Sigmoid colon (tissue), 7 donors: ENCODE data around the gene EEFSEC. TPM values are rescaled to one million over a fixed set of nuclear protein-coding genes. Genes with fewer than 3 reads are reported as not detected.

Experiments used
- DNase-seq: peaks from one replicate; pipeline ENCODE4 v3.0.0-alpha.2; 2019
- H3K27ac ChIP-seq, 4 donors: fragments of 200-600 bp; sonication (generic); one replicate each; pipeline ENCODE4 v1.5.1; 2016 to 2019; ENCODE audit warnings: mild to moderate bottlenecking in 1 of 4
- H3K27me3 ChIP-seq, 3 donors: fragments of 200-600 bp; sonication (generic); one replicate each; pipeline ENCODE4 v1.5.1; 2019; ENCODE audit warnings: mild to moderate bottlenecking in 1 of 3
- H3K36me3 ChIP-seq, 4 donors: fragments of 200-600 bp; sonication (generic); one replicate each; pipeline ENCODE4 v1.5.1; 2016 to 2019
- H3K4me1 ChIP-seq, 4 donors: fragments of 200-600 bp; sonication (generic); one replicate each; pipeline ENCODE4 v1.5.1; 2017 to 2019
- H3K4me3 ChIP-seq, 4 donors: fragments of 200-600 bp; sonication (generic); one replicate each; pipeline ENCODE4 v1.5.1; 2017 to 2019; ENCODE audit warnings: mild to moderate bottlenecking in 2 of 4, moderate library complexity in 1 of 4
- H3K9me3 ChIP-seq, 4 donors: fragments of 200-600 bp in 3 of 4; sonication (generic) in 3 of 4; one replicate each; pipeline versions ENCODE4 v1.5.1 to v1.6.1; 2013 to 2019
- EP300 ChIP-seq, 4 donors: sonication (generic); formaldehyde crosslinking; IDR thresholded peaks; one replicate each; pipeline ENCODE4 v1.6.1; 2017; ENCODE audit warnings: antibody characterized with exemption in 4 of 4
- POLR2A ChIP-seq, 2 donors: fragments of 450-650 bp; IDR thresholded peaks; one replicate each; pipeline ENCODE4 v1.6.1; 2016; ENCODE audit warnings: antibody characterized with exemption in 2 of 2, mild to moderate bottlenecking in 2 of 2, moderate library complexity in 2 of 2
- POLR2AphosphoS5 ChIP-seq, 4 donors: sonication (generic); formaldehyde crosslinking; IDR thresholded peaks; one replicate each; pipeline ENCODE4 v1.6.1; 2017; ENCODE audit warnings: antibody characterized with exemption in 4 of 4
- WGBS, 2 donors: extraction: QIAGEN DNeasy Blood & Tissue Kit; methylation state at CpG; one replicate each; pipeline ENCODE4 v1.1.7; 2013; 5-methylcytosine and 5-hydroxymethylcytosine counted together
- intact Hi-C: fragments of 100-400 bp; cut with DNase I; formaldehyde crosslinking; loops from one replicate; pipeline ENCODE4 v1.15.1; 2023
- polyA plus RNA-seq, 3 donors: library from polyadenylated mRNA; stranded (reverse); fragments of 200-250 nt; gene quantifications; one replicate each; pipeline ENCODE4 v1.2.3, GENCODE V29; 2013
- total RNA-seq, 4 donors: library from RNA; depleted of rRNA; stranded (reverse); fragments of >200 nt; gene quantifications; one replicate each; pipeline ENCODE4 v1.1.0, GENCODE V29; 2016
- TF ChIP-seq, protein P1 (sequence below), 4 experiments: fragments of 450-650 bp in 3 of 4; fragments of 200-600 bp in 1 of 4; IDR thresholded peaks; one replicate each; pipeline ENCODE4 v1.5.1; 2016 to 2019; ENCODE audit warnings: antibody characterized with exemption in 4 of 4, mild to moderate bottlenecking in 3 of 4, moderate library complexity in 2 of 4
- donor health status: healthy with polysubstance abuse.
- donor health status: Bipolar disorder and iron deficiency.
- donor health status: healthy.

EEFSEC gene
- total and polyA plus RNA-seq, 7 donors, result 5.3 to 16.1 (median 12.2) TPM

DNA sequence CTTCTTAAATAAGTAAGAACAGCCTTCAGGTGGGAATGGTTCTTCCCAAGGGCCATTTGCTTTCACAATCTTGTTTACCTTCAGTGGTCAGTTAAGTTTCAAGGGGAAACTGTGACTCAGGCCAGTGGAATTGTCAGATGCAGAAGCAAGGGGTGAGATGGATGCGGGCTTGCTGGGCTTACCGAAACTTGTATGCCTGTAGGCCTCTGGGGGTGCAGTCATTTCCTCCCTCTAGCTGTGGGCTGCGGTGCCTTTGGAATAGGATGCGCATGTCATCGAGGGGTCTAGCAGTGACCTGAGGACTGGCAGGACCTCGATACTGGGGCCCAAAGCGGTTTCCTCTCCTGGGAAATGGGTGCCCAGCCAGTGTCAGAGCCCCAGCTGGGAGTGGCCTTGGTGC is 121.6 kb downstream of the EEFSEC start:
- Histone ChIP-seq H3K27ac (no peak overlapping the region), H3K27me3 (no peaks in the 10 kb centered on the region), H3K4me3 (no peak overlapping the region), H3K4me1 (peaks cover 0 to 20% (median 14%) of the 10 kb centered on the region in 4 donors), H3K9me3 (no peaks in the 10 kb centered on the region), H3K36me3 (peaks cover 0 to 7% (median 0%) of the 10 kb centered on the region in 4 donors)
- no peak for DNase-seq
- intact Hi-C loops, result no loop called here
- 95 to 97% methylated on average over 7 of the region's 7 CpGs for WGBS, 2 donors
- TF ChIP-seq POLR2A (IDR thresholded peaks at IDR 0.05), result no peak
- TF ChIP-seq EP300 (IDR thresholded peaks at IDR 0.05), result no peak
- TF ChIP-seq, protein P1, sequence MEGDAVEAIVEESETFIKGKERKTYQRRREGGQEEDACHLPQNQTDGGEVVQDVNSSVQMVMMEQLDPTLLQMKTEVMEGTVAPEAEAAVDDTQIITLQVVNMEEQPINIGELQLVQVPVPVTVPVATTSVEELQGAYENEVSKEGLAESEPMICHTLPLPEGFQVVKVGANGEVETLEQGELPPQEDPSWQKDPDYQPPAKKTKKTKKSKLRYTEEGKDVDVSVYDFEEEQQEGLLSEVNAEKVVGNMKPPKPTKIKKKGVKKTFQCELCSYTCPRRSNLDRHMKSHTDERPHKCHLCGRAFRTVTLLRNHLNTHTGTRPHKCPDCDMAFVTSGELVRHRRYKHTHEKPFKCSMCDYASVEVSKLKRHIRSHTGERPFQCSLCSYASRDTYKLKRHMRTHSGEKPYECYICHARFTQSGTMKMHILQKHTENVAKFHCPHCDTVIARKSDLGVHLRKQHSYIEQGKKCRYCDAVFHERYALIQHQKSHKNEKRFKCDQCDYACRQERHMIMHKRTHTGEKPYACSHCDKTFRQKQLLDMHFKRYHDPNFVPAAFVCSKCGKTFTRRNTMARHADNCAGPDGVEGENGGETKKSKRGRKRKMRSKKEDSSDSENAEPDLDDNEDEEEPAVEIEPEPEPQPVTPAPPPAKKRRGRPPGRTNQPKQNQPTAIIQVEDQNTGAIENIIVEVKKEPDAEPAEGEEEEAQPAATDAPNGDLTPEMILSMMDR (IDR thresholded peaks at IDR 0.05), result no peak
- no peak for TF ChIP-seq POLR2AphosphoS5 (IDR thresholded peaks at IDR 0.05)

DNA sequence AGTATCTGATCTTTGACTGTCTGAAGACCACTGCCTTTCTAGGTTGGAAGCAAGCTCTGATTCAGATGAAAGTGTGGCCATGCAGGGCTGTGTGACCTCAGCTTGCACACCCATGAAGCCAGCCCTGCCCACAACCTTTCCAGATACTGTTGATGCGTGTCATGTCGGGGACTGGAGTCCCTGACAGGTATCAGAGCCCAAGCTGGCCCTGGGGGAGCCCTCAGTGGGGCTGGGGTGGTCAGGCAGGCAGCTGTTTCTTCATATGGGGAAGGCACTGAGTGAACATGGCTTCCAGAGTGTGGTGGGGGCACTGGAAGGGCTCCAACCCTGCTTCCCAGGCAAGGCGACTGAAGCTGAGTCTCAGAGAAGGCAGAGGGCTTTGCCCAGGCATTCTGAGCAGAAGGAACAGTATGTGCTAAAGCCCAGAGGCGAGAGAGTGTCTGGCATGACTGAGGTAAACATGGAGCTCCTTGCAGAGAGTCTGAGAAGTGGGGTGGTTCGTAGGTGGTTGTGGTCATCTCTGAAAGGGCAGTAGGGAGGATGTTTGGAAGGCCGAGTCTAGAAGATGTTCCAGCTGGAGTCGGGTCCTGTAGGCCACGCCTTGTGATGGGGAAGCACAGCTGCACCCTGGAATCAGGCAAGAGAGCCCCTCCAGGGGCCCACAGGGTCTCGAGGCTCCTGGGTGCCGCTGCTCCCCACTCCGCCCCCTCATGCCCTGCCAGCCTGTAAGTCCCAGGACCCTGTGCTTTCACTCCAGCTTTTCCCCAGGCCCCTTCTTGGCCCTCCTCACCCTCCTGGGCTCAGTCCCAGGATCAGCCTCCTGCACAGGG is 122.2 kb downstream of the EEFSEC start:
- H3K4me1 ChIP-seq, result peaks cover 0 to 27% (median 16%) of the 10 kb centered on the region in 4 donors
- no peak for DNase-seq
- peaks cover 0 to 7% (median 0%) of the 10 kb centered on the region in 4 donors for H3K36me3 ChIP-seq
- no peaks in the 10 kb centered on the region for H3K27me3 ChIP-seq
- H3K9me3 ChIP-seq, result no peaks in the 10 kb centered on the region
- H3K4me3 ChIP-seq, result no peak overlapping the region
- intact Hi-C loops, result no loop called here
- no peak overlapping the region for H3K27ac ChIP-seq
- 88 to 89% methylated on average over 11 of the region's 11 CpGs for WGBS, 2 donors
- TF ChIP-seq POLR2A (IDR thresholded peaks at IDR 0.05), result no peak
- no peak for TF ChIP-seq EP300 (IDR thresholded peaks at IDR 0.05)
- no peak for TF ChIP-seq POLR2AphosphoS5 (IDR thresholded peaks at IDR 0.05)
- TF ChIP-seq, protein P1 (IDR thresholded peaks at IDR 0.05), result no peak

GRCh38 chr3:128276146-128276435 is 122.8 kb downstream of the EEFSEC start:
- Histone ChIP-seq H3K4me3 (no peak overlapping the region), H3K27ac (no peak overlapping the region), H3K9me3 (no peaks in the 10 kb centered on the region), H3K27me3 (no peaks in the 10 kb centered on the region), H3K4me1 (peaks cover 0 to 33% (median 19%) of the 10 kb centered on the region in 4 donors), H3K36me3 (peaks cover 0 to 7% (median 0%) of the 10 kb centered on the region in 4 donors)
- DNase-seq, result no peak
- WGBS, 2 donors, result 85 to 88% methylated on average over 3 of the region's 3 CpGs
- intact Hi-C loops, result no loop called here
- TF ChIP-seq, protein P1 (IDR thresholded peaks at IDR 0.05), result no peak
- TF ChIP-seq POLR2AphosphoS5 (IDR thresholded peaks at IDR 0.05) (no peak), POLR2A (IDR thresholded peaks at IDR 0.05) (no peak), EP300 (IDR thresholded peaks at IDR 0.05) (no peak)

GRCh38 chr3:128276577-128277183 is 123.4 kb downstream of the EEFSEC start:
- WGBS, 2 donors, result 87 to 90% methylated on average over 5 of the region's 5 CpGs
- Histone ChIP-seq H3K36me3 (peaks cover 0 to 7% (median 0%) of the 10 kb centered on the region in 4 donors), H3K4me1 (peaks cover 0 to 39% (median 25%) of the 10 kb centered on the region in 4 donors), H3K4me3 (no peak overlapping the region), H3K27ac (no peak overlapping the region), H3K9me3 (no peaks in the 10 kb centered on the region), H3K27me3 (no peaks in the 10 kb centered on the region)
- peak; percentile 32 for DNase-seq
- intact Hi-C loops, result no loop called here
- TF ChIP-seq, protein P1 (IDR thresholded peaks at IDR 0.05), result no peak
- TF ChIP-seq EP300 (IDR thresholded peaks at IDR 0.05) (no peak), POLR2A (IDR thresholded peaks at IDR 0.05) (no peak)
